ENCODE results near the gene ZNF346.

GRCh38 chr5:176985516-176985915, 37.0 kb upstream of the ZNF346 start:
- TF ChIP-seq CTCF (IDR thresholded peaks at IDR 0.05) (no peak), POLR2A (IDR thresholded peaks at IDR 0.05) (no peak)

All from upper lobe of left lung (tissue), 4 donors.